ENCODE data around the gene SEMA6A.

Gene SEMA6A

DNA sequence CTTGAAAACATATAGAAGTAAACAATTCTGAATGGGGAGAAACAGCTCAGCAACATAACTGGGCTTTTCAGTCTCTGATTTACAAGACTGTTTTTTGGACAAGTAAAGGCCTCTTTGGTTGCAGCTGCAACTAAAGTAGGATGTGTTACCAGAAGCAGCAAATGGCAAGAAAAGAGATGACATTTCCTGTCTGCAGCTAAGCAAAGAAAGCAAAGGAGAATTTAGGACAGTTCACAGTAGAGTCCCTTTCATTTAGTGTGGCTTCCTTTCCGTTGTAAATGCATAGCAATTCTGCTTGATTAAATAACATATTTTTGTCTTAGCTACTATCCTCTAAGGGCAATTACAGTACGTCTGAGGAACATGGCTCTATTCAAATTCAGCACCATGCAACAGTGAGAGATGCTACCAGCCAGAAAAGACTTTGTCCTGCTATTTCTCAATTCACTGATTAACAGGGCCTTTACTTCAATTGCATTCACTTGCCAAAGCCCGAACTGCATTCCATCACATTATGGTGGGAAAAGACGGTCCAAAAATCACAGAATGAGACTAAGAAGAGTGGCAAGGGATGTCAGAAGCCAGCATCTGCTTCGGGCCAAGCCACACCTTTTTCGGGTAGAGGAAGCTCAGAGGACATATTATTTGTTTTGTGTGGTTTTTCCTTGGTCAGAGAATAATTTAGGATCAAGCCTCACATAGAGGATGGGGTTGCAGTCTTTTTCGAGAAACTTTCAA lies 107.7 kb downstream of the SEMA6A start:
- TF ChIP-seq, protein P1, sequence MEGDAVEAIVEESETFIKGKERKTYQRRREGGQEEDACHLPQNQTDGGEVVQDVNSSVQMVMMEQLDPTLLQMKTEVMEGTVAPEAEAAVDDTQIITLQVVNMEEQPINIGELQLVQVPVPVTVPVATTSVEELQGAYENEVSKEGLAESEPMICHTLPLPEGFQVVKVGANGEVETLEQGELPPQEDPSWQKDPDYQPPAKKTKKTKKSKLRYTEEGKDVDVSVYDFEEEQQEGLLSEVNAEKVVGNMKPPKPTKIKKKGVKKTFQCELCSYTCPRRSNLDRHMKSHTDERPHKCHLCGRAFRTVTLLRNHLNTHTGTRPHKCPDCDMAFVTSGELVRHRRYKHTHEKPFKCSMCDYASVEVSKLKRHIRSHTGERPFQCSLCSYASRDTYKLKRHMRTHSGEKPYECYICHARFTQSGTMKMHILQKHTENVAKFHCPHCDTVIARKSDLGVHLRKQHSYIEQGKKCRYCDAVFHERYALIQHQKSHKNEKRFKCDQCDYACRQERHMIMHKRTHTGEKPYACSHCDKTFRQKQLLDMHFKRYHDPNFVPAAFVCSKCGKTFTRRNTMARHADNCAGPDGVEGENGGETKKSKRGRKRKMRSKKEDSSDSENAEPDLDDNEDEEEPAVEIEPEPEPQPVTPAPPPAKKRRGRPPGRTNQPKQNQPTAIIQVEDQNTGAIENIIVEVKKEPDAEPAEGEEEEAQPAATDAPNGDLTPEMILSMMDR (conservative IDR thresholded peaks at IDR 0.05; ENCODE audit: low read depth, low read length) = no peak
- DNase-seq (ENCODE audit: low read depth) = no peak
- no peak overlapping the region for H3K4me3 ChIP-seq (ENCODE audit: low read depth, low read length)

DNA sequence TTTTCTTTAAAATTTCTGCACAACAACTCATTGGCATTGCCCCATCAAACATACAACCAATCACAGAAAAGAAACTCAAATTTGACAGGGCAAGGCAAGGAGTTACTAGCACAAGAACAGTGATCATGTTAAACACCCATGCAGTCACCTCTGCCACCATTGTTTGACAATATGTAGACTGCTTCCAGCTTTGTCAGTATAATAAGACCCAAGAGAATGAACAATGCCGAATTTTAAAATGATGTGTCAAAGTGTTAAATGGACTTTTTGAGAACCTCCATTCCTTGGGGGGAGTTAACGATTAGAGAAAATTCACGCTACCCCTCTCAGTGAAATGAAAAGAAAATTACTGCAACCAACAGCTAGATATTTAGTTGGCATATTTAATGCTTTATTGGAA lies 109.2 kb downstream of the SEMA6A start:
- no peak for DNase-seq (ENCODE audit: low read depth)
- TF ChIP-seq, protein P1 (conservative IDR thresholded peaks at IDR 0.05; ENCODE audit: low read depth, low read length) = no peak
- H3K4me3 ChIP-seq (ENCODE audit: low read depth, low read length) = no peak overlapping the region

DNA sequence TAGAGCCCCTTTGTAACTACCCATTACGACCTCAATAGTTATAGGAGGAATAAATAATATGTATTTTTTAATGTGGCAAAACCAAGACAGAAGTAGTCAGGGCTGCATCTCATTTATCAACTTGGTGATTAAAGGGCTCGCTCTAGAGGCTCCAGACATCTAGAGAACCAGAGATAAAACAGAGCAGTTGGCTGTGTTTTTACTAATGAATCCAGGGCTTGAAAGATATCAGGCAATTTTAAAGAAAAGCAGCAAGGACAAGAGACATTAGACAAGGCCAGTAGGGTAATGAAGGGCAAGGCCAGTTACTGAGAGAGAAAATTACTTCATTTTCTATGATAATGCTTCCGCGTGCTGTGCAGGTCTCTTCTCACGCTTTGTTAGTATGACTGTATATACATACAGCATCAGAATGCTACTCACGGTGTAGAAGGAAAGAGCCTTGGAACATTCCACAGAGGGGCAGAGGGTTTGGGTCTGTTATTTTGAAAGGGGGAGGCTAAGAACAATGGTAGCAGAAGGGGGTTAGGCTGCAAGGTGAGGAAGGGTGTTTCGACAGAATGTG lies 110.4 kb downstream of the SEMA6A start:
- H3K4me3 ChIP-seq (ENCODE audit: low read depth, low read length) = no peak overlapping the region
- DNase-seq (ENCODE audit: low read depth) = no peak
- TF ChIP-seq, protein P1 (conservative IDR thresholded peaks at IDR 0.05; ENCODE audit: low read depth, low read length) = no peak

DNA sequence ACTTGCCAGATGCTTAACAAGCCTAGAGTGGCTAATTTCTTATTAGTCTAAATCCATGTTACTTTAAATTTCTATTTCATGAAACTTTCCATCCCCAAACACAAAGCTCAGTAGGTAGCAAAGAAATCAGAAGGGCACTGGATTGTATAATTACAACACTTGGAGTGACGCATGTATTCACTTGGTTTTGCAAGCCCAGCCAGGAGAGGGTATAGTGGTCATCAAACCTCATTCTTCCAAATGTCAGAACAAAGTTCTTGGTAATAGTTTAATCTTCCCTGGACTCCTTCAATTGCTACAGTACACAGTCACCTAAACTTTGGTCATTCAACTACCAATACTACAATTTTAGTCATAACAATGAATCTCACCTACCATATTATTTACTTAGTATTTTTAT lies 112.1 kb downstream of the SEMA6A start:
- H3K4me3 ChIP-seq (ENCODE audit: low read depth, low read length) = no peak overlapping the region
- DNase-seq (ENCODE audit: low read depth) = no peak
- TF ChIP-seq, protein P1 (conservative IDR thresholded peaks at IDR 0.05; ENCODE audit: low read depth, low read length) = no peak

DNA sequence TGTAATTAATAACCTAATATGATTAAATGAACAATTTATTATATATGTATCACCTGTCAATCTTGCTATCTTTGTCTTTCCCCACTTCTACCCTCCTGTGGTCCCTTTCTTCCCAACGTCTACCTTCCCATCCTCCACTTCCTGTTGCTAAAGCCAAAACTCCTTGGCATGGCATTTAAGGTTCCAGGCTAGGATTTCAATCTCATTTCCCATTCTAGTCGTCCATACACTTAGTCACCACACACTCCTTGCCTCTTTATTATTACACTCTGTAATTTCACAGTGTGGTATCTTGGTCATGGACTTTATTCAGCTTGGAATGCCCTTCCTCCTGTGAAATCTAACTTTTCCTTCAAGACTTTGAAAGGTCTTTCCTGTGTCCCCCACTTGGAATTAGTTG lies 115.3 kb downstream of the SEMA6A start:
- H3K4me3 ChIP-seq (ENCODE audit: low read depth, low read length) = no peak overlapping the region
- no peak for DNase-seq (ENCODE audit: low read depth)

DNA sequence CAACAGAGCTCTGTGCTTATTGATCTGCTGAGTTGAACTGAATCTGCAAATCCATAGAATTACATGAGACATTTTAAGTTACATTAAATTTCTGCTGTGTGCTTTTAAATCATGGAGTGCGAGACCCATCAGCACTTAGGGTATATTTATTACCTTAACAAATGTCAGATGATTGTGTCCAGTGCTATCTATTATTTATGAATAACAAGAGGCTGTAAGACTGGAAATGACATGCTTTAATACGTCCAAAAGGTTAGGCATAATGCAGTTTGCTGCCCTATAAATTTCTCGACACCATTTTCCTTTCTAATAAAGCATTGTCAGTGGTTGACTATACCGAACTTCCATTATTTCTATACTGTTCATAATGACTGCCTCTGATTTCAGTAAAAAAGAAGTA lies 117.6 kb downstream of the SEMA6A start:
- no peak overlapping the region for H3K4me3 ChIP-seq (ENCODE audit: low read depth, low read length)
- DNase-seq (ENCODE audit: low read depth) = no peak
- TF ChIP-seq, protein P1 (conservative IDR thresholded peaks at IDR 0.05; ENCODE audit: low read depth, low read length) = no peak

More for the DNA sequence above, 115.3 kb downstream of the SEMA6A start:
- TF ChIP-seq, protein P1 (conservative IDR thresholded peaks at IDR 0.05; ENCODE audit: low read depth, low read length) = no peak

DNA sequence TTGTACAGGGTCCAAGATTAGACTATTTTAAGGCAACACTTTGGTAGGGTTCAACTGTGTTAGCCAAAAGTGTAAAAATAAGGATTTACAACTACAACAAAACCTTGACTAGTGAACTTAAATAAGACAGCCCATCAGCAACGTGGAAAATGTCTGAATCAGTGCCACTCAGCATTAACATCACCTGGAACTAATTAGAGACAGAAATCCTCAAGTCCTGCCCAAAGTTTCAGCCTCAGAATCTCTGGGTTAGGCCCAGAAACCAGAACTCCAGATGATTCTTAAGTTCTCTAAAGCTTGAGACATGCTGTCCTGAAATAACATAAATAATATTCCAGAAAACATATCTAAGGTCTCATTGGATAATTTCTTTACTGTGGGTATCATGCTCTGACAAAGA lies 118.6 kb downstream of the SEMA6A start:
- DNase-seq (ENCODE audit: low read depth) = no peak
- no peak overlapping the region for H3K4me3 ChIP-seq (ENCODE audit: low read depth, low read length)
- TF ChIP-seq, protein P1 (conservative IDR thresholded peaks at IDR 0.05; ENCODE audit: low read depth, low read length) = no peak

All from choroid plexus epithelial cell (primary cell).